Left ventricle myocardium inferior (tissue), 1 donor: ENCODE results near the gene GUCA1C. TPM values are rescaled to one million over a fixed set of nuclear protein-coding genes. Genes with fewer than 3 reads are reported as not detected.

Experiments
- DNase-seq: peaks from one replicate; pipeline ENCODE4 v3.0.0-alpha.2; 2020
- H3K27ac ChIP-seq: fragments of 200-600 bp; replicated peaks from 2 replicates; pipeline ENCODE4 v1.8.0; 2021
- H3K27me3 ChIP-seq: fragments of 200-600 bp; 2 replicates; pipeline ENCODE4 v1.8.0; 2021; ENCODE audit warnings: low read depth
- H3K36me3 ChIP-seq: fragments of 200-600 bp; 2 replicates; pipeline ENCODE4 v1.8.0; 2021
- H3K4me1 ChIP-seq: fragments of 200-600 bp; 2 replicates; pipeline ENCODE4 v1.8.0; 2021
- H3K4me3 ChIP-seq: fragments of 200-600 bp; 2 replicates; pipeline ENCODE4 v1.8.0; 2021; ENCODE audit warnings: mild to moderate bottlenecking, moderate library complexity
- H3K9me3 ChIP-seq: fragments of 200-600 bp; replicated peaks from 2 replicates; pipeline ENCODE4 v1.8.0; 2021
- intact Hi-C: fragments of 100-400 bp; cut with micrococcal nuclease; formaldehyde crosslinking; loops from one replicate; pipeline ENCODE4 v1.11.0; 2022
- total RNA-seq: library from RNA; stranded (reverse); fragmentation: NEBNext Ultra II Directional; extraction: Animal tissue kit (Norgen Biotek cat#: 25700); gene quantifications from one replicate; pipeline ENCODE4 v1.2.1, GENCODE V29; 2021
- TF ChIP-seq, protein P1 (sequence below): fragments of 200-600 bp; IDR thresholded peaks from 2 replicates; pipeline ENCODE4 v1.8.0; 2021; ENCODE audit warnings: antibody characterized with exemption, mild to moderate bottlenecking, borderline replicate concordance
- donor health status: DM: no; HTN: yes; CAD: no; lungs with severe emphysema.

Gene GUCA1C
- total RNA-seq, 1 donor from 2014 or later, result 5.8 TPM

DNA sequence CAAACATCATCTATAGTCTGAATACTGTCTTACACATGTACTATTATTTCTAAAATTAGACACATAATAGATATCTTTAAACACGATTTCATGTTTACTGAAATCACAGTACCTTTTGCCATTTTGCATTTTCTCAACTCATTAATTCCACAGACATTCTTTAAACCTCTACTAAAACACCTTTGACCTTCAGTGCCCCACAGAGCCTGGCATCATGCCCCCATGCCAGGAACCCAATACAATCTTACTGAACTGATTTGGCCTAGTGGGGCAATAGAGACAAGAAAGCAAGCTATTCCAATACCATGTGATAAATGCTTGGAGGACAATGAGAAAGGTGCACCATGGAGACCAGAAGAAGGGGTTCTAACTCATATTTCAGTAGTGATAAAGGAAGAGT lies 19.3 kb upstream of the GUCA1C start:
- H3K4me1 ChIP-seq, result no peaks in the 10 kb centered on the region
- DNase-seq, result no peak
- H3K27ac ChIP-seq, result no peak overlapping the region
- intact Hi-C loops, result no loop called here
- H3K4me3 ChIP-seq, result no peak overlapping the region
- no peaks in the 10 kb centered on the region for H3K36me3 ChIP-seq
- TF ChIP-seq, protein P1, sequence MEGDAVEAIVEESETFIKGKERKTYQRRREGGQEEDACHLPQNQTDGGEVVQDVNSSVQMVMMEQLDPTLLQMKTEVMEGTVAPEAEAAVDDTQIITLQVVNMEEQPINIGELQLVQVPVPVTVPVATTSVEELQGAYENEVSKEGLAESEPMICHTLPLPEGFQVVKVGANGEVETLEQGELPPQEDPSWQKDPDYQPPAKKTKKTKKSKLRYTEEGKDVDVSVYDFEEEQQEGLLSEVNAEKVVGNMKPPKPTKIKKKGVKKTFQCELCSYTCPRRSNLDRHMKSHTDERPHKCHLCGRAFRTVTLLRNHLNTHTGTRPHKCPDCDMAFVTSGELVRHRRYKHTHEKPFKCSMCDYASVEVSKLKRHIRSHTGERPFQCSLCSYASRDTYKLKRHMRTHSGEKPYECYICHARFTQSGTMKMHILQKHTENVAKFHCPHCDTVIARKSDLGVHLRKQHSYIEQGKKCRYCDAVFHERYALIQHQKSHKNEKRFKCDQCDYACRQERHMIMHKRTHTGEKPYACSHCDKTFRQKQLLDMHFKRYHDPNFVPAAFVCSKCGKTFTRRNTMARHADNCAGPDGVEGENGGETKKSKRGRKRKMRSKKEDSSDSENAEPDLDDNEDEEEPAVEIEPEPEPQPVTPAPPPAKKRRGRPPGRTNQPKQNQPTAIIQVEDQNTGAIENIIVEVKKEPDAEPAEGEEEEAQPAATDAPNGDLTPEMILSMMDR, result no peak
- no peaks in the 10 kb centered on the region for H3K9me3 ChIP-seq
- H3K27me3 ChIP-seq, result no peaks in the 10 kb centered on the region

GRCh38 chr3:108972482-108972881 lies 18.8 kb upstream of the GUCA1C start:
- TF ChIP-seq, protein P1, result no peak
- Histone ChIP-seq H3K27ac (no peak overlapping the region), H3K36me3 (no peaks in the 10 kb centered on the region), H3K4me1 (no peaks in the 10 kb centered on the region), H3K27me3 (no peaks in the 10 kb centered on the region), H3K4me3 (no peak overlapping the region), H3K9me3 (no peaks in the 10 kb centered on the region)
- intact Hi-C loops, result no loop called here
- no peak for DNase-seq

DNA sequence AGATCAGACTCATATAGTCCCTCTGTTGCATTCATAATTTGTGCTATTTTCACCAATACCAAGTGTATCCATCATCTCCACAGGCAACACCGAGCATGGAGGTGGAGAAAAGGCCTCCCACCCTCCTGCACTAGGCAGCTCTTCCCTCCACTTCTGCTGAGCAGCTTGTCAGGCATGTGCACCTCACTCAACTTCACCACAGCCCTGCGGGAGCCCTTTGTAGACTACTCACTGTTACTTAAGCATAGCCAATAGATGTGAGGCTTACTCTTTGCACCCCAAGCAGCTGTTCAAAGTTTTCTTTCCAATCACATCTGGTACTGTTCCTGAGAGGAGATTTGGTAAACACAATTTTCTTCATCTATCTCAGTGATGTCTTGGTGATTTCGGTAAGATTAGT lies 16.9 kb upstream of the GUCA1C start:
- intact Hi-C loops, result no loop called here
- H3K27ac ChIP-seq, result no peak overlapping the region
- no peaks in the 10 kb centered on the region for H3K9me3 ChIP-seq
- DNase-seq, result no peak
- no peaks in the 10 kb centered on the region for H3K27me3 ChIP-seq
- no peaks in the 10 kb centered on the region for H3K4me1 ChIP-seq
- TF ChIP-seq, protein P1, result no peak
- H3K36me3 ChIP-seq, result no peaks in the 10 kb centered on the region
- H3K4me3 ChIP-seq, result no peak overlapping the region

DNA sequence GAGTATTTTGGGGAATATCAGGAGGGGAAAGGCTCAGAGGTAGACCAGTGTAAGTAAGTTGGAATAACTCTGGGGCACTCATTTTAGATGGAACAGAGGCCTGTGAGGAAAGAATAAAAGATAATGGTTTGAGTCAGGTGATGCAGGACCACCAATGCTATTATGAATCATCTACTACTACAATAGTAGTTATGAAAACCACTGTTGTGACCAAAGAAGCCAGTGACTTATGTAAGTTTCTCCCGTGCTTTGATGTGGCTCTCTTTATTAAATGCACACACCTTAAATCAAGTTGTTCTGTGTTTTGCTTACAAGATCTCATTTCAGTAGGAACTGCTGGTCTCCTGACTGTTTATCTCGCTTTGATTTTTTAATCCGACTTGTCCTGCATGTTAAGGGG lies 13.1 kb upstream of the GUCA1C start:
- Histone ChIP-seq H3K27me3 (no peaks in the 10 kb centered on the region), H3K27ac (no peak overlapping the region), H3K4me1 (no peaks in the 10 kb centered on the region), H3K36me3 (no peaks in the 10 kb centered on the region), H3K9me3 (no peaks in the 10 kb centered on the region), H3K4me3 (no peak overlapping the region)
- no peak for DNase-seq
- intact Hi-C loops, result no loop called here
- TF ChIP-seq, protein P1, result no peak

DNA sequence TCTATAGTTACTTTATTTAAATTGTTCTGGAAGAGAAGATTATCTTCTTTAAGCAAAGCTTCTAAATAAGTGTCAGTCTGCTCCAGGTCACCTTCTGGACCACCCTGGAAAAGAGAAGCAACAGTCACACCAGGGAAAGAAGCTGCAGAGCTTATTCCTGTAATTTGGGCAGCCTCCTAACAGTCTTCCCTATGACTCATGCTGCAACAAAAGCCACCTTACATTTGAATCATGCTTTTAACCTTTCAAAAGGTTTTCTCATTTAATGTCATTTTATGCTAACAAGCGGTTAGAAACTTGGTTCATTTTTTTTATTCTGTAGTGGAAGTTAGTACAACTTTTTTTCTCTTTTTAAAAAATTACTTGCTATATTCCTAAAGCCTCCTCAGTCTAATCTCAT lies 5.3 kb upstream of the GUCA1C start:
- no peak overlapping the region for H3K27ac ChIP-seq
- DNase-seq, result no peak
- intact Hi-C loops, result no loop called here
- no peaks in the 10 kb centered on the region for H3K9me3 ChIP-seq
- H3K4me3 ChIP-seq, result no peak overlapping the region
- no peaks in the 10 kb centered on the region for H3K36me3 ChIP-seq
- H3K4me1 ChIP-seq, result no peaks in the 10 kb centered on the region
- TF ChIP-seq, protein P1, result no peak
- no peaks in the 10 kb centered on the region for H3K27me3 ChIP-seq

- H3K27ac ChIP-seq, result no peak overlapping the region
- H3K4me3 ChIP-seq, result no peak overlapping the region
- no peaks in the 10 kb centered on the region for H3K36me3 ChIP-seq
- TF ChIP-seq, protein P1, result no peak
- intact Hi-C loops, result no loop called here
- DNase-seq, result no peak
- no peaks in the 10 kb centered on the region for H3K9me3 ChIP-seq
- no peaks in the 10 kb centered on the region for H3K4me1 ChIP-seq
- no peaks in the 10 kb centered on the region for H3K27me3 ChIP-seq
These were observed 469 bp downstream of the GUCA1C start for GRCh38 chr3:108953210-108953609.
